GM18517 (cell line): ENCODE results near the gene COL1A2.

Experiments used
- ATAC-seq: cut with Tn5 transposase; IDR thresholded peaks from one replicate; pipeline ENCODE4 v1.9.1; 2021; ENCODE audit warnings: mild to moderate bottlenecking, moderate library complexity; ENCODE audit not compliant: unreplicated experiment

COL1A2 gene

GRCh38 chr7:94476251-94476840 lies 81.7 kb downstream of the COL1A2 start:
- no peak for ATAC-seq

- ATAC-seq: no peak
These were observed 83.2 kb downstream of the COL1A2 start for GRCh38 chr7:94477878-94478277.

- ATAC-seq: no peak
These were observed 84.0 kb downstream of the COL1A2 start for GRCh38 chr7:94478648-94479214.
